ENCODE results near the gene MMD. TPM values are rescaled to one million over a fixed set of nuclear protein-coding genes. Genes with fewer than 3 reads are reported as not detected.

Gene MMD
- total and polyA plus RNA-seq, 8 donors: 1.1 to 7.0 (median 4.1) TPM

- intact Hi-C loops (cut with DNase I): no loop called here
- no peak for FAIRE-seq
Observed at GRCh38 chr17:55366020-55366481, 55.6 kb downstream of the MMD start.

GRCh38 chr17:55363033-55363432 is 58.6 kb downstream of the MMD start:
- DNase-seq: no peak
- WGBS, 2 donors: 48 to 63% methylated on average over 1 of the region's 1 CpG
- ATAC-seq: no peak
- Histone ChIP-seq H3K27ac (no peak overlapping the region), H3K27me3 (no peaks in the 10 kb centered on the region), H3K9me3 (peaks cover 0 to 3% (median 0%) of the 10 kb centered on the region in 4 donors), H3K4me3 (no peak overlapping the region), H3K36me3 (no peaks in the 10 kb centered on the region), H3K4me1 (no peaks in the 10 kb centered on the region)
- FAIRE-seq: no peak
- intact Hi-C loops (cut with DNase I): no loop called here
- TF ChIP-seq CTCF (IDR thresholded peaks at IDR 0.05): no peak

More at GRCh38 chr17:55366020-55366481, 55.6 kb downstream of the MMD start:
- DNase-seq: no peak
- ATAC-seq: no peak
- Histone ChIP-seq H3K27ac (no peak overlapping the region), H3K27me3 (no peaks in the 10 kb centered on the region), H3K4me1 (no peaks in the 10 kb centered on the region), H3K4me3 (no peak overlapping the region), H3K36me3 (no peaks in the 10 kb centered on the region), H3K9me3 (peaks cover 0 to 2% (median 0%) of the 10 kb centered on the region in 4 donors)
- no peak for TF ChIP-seq CTCF (IDR thresholded peaks at IDR 0.05)
- 66 to 82% methylated on average over 1 of the region's 1 CpG for WGBS, 2 donors

GRCh38 chr17:55360971-55361370 is 60.7 kb downstream of the MMD start:
- intact Hi-C loops (cut with DNase I): no loop called here
- ATAC-seq: no peak
- Histone ChIP-seq H3K36me3 (no peaks in the 10 kb centered on the region), H3K27ac (no peak overlapping the region), H3K27me3 (no peaks in the 10 kb centered on the region), H3K9me3 (peaks cover 0 to 3% (median 0%) of the 10 kb centered on the region in 4 donors), H3K4me3 (no peak overlapping the region), H3K4me1 (no peaks in the 10 kb centered on the region)
- FAIRE-seq: no peak
- DNase-seq: no peak
- no peak for TF ChIP-seq CTCF (IDR thresholded peaks at IDR 0.05)

GRCh38 chr17:55356434-55357328 is 65.0 kb downstream of the MMD start:
- Histone ChIP-seq H3K4me1 (no peaks in the 10 kb centered on the region), H3K36me3 (no peaks in the 10 kb centered on the region), H3K27me3 (no peaks in the 10 kb centered on the region), H3K4me3 (no peak overlapping the region), H3K27ac (no peak overlapping the region), H3K9me3 (peaks cover 0 to 3% (median 0%) of the 10 kb centered on the region in 4 donors)
- ATAC-seq: peak; percentile 46 to 89 (median 86)
- TF ChIP-seq CTCF (IDR thresholded peaks at IDR 0.05): peak; percentile 56 to 70 (median 70)
- no peak for FAIRE-seq
- 26 to 38% methylated on average over 3 of the region's 3 CpGs for WGBS, 2 donors
- intact Hi-C loops (cut with DNase I): loop anchor here in 2 of 3 donors (5.0 to 10.0 kb wide), 2 partner anchors 156 to 362 kb away; partner anchors contain the start of gene SMIM36 (in 1 of the 2)
- DNase-seq: peak in 5 of 6 donors; percentile 25 to 62 (median 48)

All from pancreas (tissue), 10 donors.